HG03280 (cell line): Measurements from ENCODE around the gene IQCC.

Experiments
- ATAC-seq: cut with Tn5 transposase; IDR thresholded peaks from one replicate; pipeline ENCODE4 v1.9.1; 2021; ENCODE audit warnings: mild to moderate bottlenecking, moderate library complexity; ENCODE audit not compliant: unreplicated experiment

The IQCC gene

GRCh38 chr1:32221980-32222755, 16.7 kb downstream of the IQCC start, which contains the start of the genes EIF3I and TMEM234:
Gene EIF3I, plus strand, starts transcription at chr1:32222407. Its CDS starts 35 bp downstream, at chr1:32222442.
Gene TMEM234, minus strand, starts transcription at chr1:32222353. Its CDS starts 31 bp downstream, at chr1:32222322.
- peak; percentile 96 for ATAC-seq

DNA sequence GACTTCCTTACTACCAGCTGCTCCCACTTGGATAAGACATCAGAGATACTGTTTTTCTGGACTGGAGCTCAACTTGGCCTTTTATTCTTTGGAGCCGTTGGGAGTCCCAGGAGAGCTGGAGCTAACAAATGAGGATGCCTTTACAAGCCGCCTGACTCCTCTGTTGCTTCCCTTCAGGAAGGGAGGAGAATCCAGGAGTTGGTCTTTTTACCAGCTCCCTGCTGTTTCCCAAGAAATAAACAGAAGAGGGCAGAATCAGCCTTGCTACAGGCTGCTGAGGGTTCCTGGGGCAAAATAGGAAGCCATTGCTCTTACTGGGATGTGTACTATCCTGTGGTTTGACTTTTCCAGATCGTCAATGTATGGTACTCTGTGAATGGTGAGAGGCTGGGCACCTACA, 18.2 kb downstream of the IQCC start:
- ATAC-seq: no peak

DNA sequence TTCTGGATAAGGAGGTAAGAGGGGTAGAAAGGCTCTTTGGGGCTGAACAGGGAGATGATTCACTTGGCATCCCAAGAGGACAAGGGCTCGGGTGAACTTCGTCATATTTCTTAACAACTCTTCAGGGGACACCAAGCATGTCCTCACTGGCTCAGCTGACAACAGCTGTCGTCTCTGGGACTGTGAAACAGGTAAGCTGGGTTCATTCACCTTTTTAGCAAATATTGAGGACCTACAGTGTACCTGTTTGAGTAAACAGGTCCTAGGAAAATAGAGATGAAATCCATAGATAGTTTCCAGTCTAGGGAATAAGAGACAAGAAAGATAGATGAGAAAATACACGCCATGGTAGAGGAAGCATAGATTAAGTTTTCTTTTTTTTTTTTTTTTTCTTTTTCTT, 18.8 kb downstream of the IQCC start:
- ATAC-seq: no peak

DNA sequence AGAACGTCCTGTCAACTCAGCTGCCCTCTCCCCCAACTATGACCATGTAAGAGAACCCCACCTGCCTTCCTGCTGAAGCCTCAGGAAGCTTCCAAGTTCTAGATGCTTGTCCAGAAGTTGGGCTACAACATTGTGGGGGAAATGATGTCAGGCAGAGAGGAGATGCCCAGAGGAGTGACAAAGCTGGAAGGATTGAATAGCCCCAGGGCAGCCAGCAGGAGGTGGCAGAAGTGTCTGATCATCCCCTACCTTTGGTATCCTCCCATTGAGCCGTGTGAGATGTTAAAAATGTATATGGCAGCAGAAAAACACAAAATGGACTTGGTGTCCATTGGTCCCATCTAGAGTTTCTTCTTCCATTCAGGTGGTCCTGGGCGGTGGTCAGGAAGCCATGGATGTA, 23.3 kb downstream of the IQCC start:
- no peak for ATAC-seq

DNA sequence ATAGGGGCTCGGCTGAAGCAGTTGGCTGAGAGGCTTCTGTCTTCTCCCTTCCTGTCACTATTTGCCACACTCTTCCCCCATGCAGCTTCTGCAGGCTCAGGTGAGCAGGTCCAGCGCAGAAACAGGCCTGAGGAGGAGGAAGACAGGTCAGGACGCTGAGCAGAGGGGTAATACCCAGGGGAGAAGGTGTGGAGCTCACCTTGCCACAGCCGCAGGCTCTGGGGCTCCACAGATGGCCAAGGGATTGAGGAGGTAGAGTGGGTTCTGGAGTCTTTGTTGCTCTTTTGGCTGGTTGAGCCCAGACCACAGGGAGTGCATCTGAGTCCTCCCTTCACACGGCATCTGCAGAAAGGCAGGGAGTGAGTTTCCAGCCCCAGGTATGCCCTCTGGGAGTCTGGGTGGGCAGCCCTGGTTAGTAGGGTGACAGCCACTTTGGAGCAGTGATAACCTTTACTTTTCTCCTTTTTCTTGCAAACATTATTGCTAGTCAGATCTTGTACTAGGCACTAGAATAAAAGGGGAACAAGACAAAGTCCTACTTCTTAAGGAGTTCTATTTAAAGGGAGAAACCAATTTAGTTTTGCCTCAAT, 26.5 kb downstream of the IQCC start:
- no peak for ATAC-seq

DNA sequence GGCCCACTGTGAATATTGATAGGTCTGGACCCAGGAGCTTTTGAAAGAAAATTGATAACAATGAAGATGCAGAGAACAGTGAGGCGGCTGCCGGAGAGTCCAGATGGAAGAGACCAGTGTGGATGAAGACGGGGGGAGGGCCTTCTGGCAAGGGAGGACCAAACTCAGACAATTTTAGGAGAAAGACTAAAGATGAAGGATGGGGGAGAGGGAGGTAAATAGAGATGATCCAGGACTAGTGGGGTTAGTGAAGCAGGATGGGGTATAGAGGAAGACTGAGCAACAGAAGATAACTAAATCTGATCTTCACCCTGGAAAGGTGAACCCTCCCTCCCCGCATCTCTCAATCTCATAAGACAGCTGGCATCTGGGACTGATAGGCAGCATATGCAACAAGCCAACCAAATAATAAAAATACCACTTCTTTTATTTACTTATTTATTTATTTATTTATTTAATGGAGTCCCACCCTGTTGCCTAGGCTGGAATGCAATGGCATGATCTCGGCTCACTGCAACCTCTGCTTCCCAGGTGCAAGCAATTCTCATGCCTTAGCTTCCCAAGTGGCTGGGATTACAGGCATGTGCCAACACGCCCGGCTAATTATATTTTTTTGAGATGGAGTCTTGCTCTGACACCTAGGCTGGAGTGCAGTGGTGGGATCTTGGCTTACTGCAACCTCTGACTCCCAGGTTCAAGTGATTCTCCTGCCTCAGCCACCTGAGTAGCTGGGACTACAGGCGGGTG, 27.3 kb downstream of the IQCC start:
- ATAC-seq: no peak

GRCh38 chr1:32234792-32235191, 29.3 kb downstream of the IQCC start:
- ATAC-seq: no peak

DNA sequence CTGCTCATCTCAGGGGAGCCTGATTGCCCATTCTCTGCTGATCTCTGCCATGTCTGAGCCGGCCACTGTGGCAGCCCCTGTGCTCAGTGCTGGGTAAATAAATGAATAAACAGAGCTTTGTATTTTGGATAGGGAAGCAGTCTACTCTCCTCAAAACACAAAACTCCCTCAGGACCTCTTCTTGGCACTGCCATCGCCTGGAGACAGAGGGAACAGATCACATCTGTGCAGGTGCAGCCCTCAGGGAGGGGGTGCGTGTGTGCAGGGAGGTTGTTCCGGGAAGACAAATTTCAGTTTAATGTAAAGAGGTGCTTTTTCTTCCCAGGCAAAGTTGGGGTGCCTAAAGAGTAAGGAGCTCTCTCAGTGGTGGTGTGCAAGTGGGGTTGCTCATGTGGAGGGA, 33.9 kb downstream of the IQCC start:
- no peak for ATAC-seq

DNA sequence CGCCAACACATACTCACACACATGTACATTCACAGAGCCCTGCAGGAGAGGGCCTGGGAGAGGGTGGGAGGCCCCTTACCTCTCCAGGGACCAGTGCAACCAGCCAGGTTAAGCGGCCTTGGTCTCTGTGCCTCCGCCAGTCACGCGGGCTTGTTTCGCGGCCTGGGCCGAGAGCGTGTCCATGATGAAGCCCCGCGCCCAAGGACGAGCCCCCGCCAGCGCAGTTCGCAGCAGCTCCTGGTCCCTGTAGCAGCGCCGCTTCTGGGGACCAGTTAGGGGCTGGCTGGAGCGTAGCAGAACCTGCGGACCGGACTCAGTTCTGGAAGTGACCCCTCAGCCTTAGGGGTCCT, 34.3 kb downstream of the IQCC start:
- ATAC-seq: no peak

DNA sequence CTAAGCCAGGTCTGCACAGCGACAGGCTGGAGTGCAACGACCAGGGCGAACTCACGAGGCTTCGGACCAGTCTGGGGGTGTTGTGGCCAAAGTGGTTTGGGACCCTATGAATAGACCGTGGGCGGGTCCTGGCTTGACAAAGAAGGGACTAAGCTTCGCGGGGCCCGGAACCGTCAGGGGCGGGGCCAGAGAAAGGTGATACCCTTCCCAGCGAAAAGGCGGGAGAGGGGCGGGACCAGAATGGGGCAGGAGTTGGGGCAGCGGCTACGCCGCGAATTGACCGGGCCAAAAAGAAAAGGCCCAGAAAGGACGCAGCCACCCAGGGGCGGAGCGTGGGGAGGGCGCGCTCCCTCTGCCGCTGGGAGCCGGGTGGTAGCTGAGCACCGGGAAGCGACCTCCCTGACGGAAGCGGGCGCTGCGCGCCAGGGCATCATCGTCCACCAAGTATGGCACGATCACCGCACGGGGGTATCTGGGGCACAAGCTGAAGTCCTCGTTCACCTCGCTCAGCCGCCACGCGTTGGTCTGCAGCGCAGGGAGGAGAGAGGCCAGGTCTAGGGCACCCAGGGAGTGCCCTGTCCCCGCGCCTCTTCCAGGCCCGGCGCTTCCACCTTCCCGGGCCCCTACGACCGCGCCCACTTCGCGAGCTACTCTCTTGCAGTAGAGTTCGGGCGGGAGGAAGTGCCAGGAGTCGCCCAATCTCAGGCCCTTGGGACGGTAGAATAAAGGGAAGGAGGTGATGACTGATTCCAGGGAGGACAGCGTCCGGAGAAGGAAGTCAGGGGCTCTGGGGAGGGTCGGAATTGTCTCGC, 34.9 kb downstream of the IQCC start:
- no peak for ATAC-seq

- ATAC-seq: no peak
Measured at GRCh38 chr1:32241001-32241763, 35.7 kb downstream of the IQCC start.

DNA sequence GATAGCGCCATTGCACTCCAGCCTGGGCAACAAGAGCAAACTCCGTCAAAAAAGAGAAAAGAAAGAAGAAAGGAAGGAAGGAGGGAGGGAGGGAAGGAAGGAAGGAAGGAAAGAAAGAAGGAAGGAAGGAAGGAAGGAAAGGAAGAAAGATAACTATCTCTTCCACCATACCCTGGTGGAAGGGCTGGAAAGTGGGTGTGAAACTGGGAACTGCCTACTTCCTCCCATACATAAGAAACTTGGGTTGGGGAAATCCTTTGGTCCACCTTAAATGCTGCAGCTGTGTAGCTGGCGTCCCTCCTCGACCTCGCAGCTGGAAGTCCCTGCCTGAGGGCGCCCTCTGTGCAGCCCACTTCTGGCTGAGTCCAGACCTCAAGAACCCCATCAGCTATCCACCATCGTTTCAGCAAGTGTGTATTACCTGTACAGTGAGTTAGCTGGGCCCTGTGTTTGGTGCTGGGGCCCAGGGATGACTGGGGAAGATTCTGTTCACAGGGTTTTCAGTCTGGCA, 36.9 kb downstream of the IQCC start:
- ATAC-seq: no peak

DNA sequence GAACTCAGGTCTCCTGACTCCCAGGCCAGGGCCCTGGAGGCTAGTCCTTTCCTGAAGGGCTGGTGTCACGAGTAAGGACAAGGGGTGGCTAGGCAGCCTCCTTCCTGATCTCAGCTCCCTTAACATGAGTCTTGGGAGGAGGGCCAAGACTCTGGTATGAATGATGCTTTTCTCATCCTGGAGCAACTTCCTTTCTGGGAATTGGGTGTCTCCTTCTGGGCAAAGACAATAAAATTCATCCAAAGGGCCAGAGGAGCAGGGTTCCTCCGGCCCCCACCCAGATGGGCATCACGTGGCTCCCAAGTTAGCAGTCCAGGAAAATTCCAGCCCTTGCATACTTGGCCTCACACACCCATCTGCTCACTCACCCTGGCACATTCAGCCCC, 41.4 kb downstream of the IQCC start, which contains the start of gene FAM167B:
Gene FAM167B, plus strand, starts transcription at position 335 of the 386 bp plus-strand sequence. CDS start 200 bp downstream, outside the sequence.
- no peak for ATAC-seq

DNA sequence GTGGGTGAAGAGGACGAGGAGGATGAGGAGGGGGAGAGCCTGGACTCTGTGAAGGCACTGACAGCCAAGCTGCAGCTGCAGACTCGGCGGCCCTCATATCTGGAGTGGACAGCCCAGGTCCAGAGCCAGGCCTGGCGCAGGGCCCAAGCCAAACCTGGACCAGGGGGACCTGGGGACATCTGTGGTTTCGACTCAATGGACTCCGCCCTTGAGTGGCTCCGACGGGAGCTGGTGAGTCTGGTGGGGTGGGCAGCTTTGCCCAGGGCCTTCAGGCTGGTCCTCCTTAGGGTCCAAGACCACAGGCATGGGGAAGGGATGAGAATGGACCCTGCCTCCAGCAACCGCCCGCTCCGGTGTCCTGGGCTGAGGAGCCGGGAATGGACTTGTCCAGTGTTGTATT, 42.0 kb downstream of the IQCC start:
- no peak for ATAC-seq

- ATAC-seq: no peak
Measured at GRCh38 chr1:32247983-32248889, 42.8 kb downstream of the IQCC start.

DNA sequence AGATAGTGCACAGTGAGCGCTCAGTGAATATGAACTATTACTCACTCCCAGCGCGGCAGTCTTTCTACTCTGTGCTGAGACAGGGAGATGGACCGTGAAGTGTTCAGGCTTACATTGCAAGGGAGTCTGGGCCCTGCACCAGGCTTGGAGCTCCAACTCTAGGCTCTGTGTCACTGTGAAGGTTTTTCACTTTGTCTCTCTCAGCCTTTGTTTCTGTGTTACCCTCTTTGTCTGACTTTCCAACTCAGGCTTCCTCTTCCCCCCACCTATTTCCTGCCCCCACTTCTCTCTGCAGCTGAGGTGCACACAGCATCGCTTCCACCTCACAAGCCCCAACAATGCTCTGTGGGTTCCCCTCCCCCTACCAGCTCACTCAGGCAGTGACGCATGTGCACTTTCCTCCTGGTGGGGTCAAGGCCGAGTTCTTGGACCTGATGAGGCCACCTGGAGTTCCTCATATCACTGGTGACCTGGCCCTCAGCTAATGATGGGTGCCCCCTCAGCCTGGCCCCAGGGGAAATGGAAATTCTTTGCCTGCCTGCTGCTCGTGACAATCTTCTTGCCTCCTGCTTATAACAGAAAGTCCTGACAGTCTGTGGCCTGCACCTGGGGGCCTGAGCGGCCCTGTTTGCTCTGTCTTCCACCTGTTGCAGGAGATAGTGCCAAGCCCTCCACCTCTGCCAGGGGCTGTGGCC, 44.5 kb downstream of the IQCC start:
- ATAC-seq: peak; percentile 62

- no peak for ATAC-seq
Measured at GRCh38 chr1:32250893-32251716, 45.6 kb downstream of the IQCC start, which contains the start of gene LCK. Gene LCK, plus strand, starts transcription at chr1:32251265. Its CDS starts 23,065 bp downstream, at chr1:32274330.
